Measurements from ENCODE around the gene CYP2F1. TPM values are rescaled to one million over a fixed set of nuclear protein-coding genes. Genes with fewer than 3 reads are reported as not detected.
A peak's percentile ranks its signal among the peaks of the same experiment; 100 is the strongest.
"Not testable (repeated sequence)": the region's sequence is repeated elsewhere in the genome, so short reads cannot be mapped to it uniquely, and the experiment has no call there.

Gene CYP2F1
- polyA plus RNA-seq, 1 experiment: not detected

GRCh38 chr19:41126765-41127203 is 12.6 kb downstream of the CYP2F1 start:
- H3K27me3 ChIP-seq (ENCODE audit: control insufficient read depth, insufficient read depth, low read length); H3K9me3 ChIP-seq (ENCODE audit: control insufficient read depth, insufficient read depth, low read length); H3K4me3 ChIP-seq (ENCODE audit: low read depth, low read length); POLR2A ChIA-PET; H3K27ac ChIP-seq (ENCODE audit: low read depth, low read length); DNase-seq (ENCODE audit: low read depth, low spot score): not testable (repeated sequence)
- peak; percentile 67 for TF ChIP-seq CTCF (IDR thresholded peaks at IDR 0.05; ENCODE audit: low read depth, low read length)
- CTCF ChIA-PET: interaction anchor here (0.7 to 1.9 kb wide), 5 partner anchors 9 to 135 kb away, joined by 3 to 8 read pairs (median 4); no protein-coding TSS in a partner anchor

- Histone ChIP-seq H3K27ac (ENCODE audit: low read depth, low read length) (peak overlapping the region; percentile 2), H3K27me3 (ENCODE audit: control insufficient read depth, insufficient read depth, low read length) (peaks cover 10% of the 10 kb centered on the region)
- CTCF ChIA-PET: interaction anchor here (0.7 to 1.9 kb wide), 5 partner anchors 10 to 135 kb away, joined by 3 to 8 read pairs (median 4); no protein-coding TSS in a partner anchor
- H3K9me3 ChIP-seq (ENCODE audit: control insufficient read depth, insufficient read depth, low read length); POLR2A ChIA-PET; H3K4me3 ChIP-seq (ENCODE audit: low read depth, low read length); DNase-seq (ENCODE audit: low read depth, low spot score): not testable (repeated sequence)
Measured at GRCh38 chr19:41127362-41127761, 13.1 kb downstream of the CYP2F1 start.

GRCh38 chr19:41127801-41128300 is 13.6 kb downstream of the CYP2F1 start:
- Histone ChIP-seq H3K4me3 (ENCODE audit: low read depth, low read length) (0 out of 2 replicates have a peak overlapping the region, but pooled peaks have one; percentile 22), H3K27me3 (ENCODE audit: control insufficient read depth, insufficient read depth, low read length) (peaks cover 14% of the 10 kb centered on the region), H3K27ac (ENCODE audit: low read depth, low read length) (peak overlapping the region; percentile 2)
- H3K9me3 ChIP-seq (ENCODE audit: control insufficient read depth, insufficient read depth, low read length); POLR2A ChIA-PET; DNase-seq (ENCODE audit: low read depth, low spot score): not testable (repeated sequence)
- TF ChIP-seq CTCF (IDR thresholded peaks at IDR 0.05; ENCODE audit: low read depth, low read length): peak; percentile 35
- CTCF ChIA-PET: interaction anchor here (0.7 to 1.9 kb wide), 4 partner anchors 10 to 134 kb away, joined by 3 to 8 read pairs (median 4); no protein-coding TSS in a partner anchor

- Histone ChIP-seq H3K4me3 (ENCODE audit: low read depth, low read length) (no peak overlapping the region), H3K9me3 (ENCODE audit: control insufficient read depth, insufficient read depth, low read length) (no peaks in the 10 kb centered on the region), H3K27ac (ENCODE audit: low read depth, low read length) (no peak overlapping the region), H3K27me3 (ENCODE audit: control insufficient read depth, insufficient read depth, low read length) (peaks cover 14% of the 10 kb centered on the region)
- ChIA-PET CTCF (interaction anchor here (0.7 to 1.9 kb wide), 2 partner anchors 16 to 64 kb away, joined by 3 to 6 read pairs; no protein-coding TSS in a partner anchor), POLR2A (no interaction called here)
- no peak for DNase-seq (ENCODE audit: low read depth, low spot score)
- TF ChIP-seq CTCF (IDR thresholded peaks at IDR 0.05; ENCODE audit: low read depth, low read length): no peak
Measured at GRCh38 chr19:41128692-41129091, 14.5 kb downstream of the CYP2F1 start.

GRCh38 chr19:41131186-41131585 is 17.0 kb downstream of the CYP2F1 start:
- CTCF ChIA-PET: no interaction called here
- Histone ChIP-seq H3K9me3 (ENCODE audit: control insufficient read depth, insufficient read depth, low read length) (peaks cover 5% of the 10 kb centered on the region; the same call in 1 of the 2 replicates), H3K27ac (ENCODE audit: low read depth, low read length) (no peak overlapping the region), H3K27me3 (ENCODE audit: control insufficient read depth, insufficient read depth, low read length) (peaks cover 16% of the 10 kb centered on the region), H3K4me3 (ENCODE audit: low read depth, low read length) (no peak overlapping the region)
- POLR2A ChIA-PET: interaction anchor here (0.7 kb wide), 1 partner anchor 153 kb away, joined by 6 read pairs; no protein-coding TSS in a partner anchor
- DNase-seq (ENCODE audit: low read depth, low spot score): no peak
- no peak for TF ChIP-seq CTCF (IDR thresholded peaks at IDR 0.05; ENCODE audit: low read depth, low read length)
